ENCODE data around the gene IRAK1BP1. TPM values are rescaled to one million over a fixed set of nuclear protein-coding genes. Genes with fewer than 3 reads are reported as not detected.

IRAK1BP1 gene
- total RNA-seq (2021) (4.3 TPM in 2 replicates), Bru-seq, nascent RNA (percentile 50 among the genes with signal in this experiment), BruChase-seq, experiment 1, labeled RNA remaining after a 2-hour chase (percentile 50 among the genes with signal in this experiment), BruChase-seq, experiment 2, labeled RNA remaining after a 6-hour chase (percentile 37 among the genes with signal in this experiment)
- long read RNA-seq, full-length matches to known transcripts, result 4 of 16 reads
- long read RNA-seq, partial matches to known transcripts, result 1 of 16 reads
- long read RNA-seq, other reads (novel, unspliced or antisense), result 11 of 16 reads

- peak within 1 kb of the TSS; percentile 87 for H3K4me2 ChIP-seq
- no peak for TF ChIP-seq EZH2 (IDR thresholded peaks at IDR 0.05; ENCODE audit: low read depth)
- no peak for TF ChIP-seq CTCF (conservative IDR thresholded peaks at IDR 0.05)
- H3K27me3 ChIP-seq (ENCODE audit: insufficient read depth, low read depth), result no peaks in the 10 kb centered on the region
- ChIA-PET CTCF (interaction anchor here (0.6 kb wide), 1 partner anchor 208 kb away, joined by 7 read pairs; no protein-coding TSS in a partner anchor), POLR2A (ENCODE audit: unreplicated experiment) (no interaction called here)
- peak within 1 kb of the TSS; percentile 97 for H2AFZ ChIP-seq
- intact Hi-C loops (cut with micrococcal nuclease; ENCODE audit: unreplicated experiment), result no loop called here
- peaks cover 6% of the 10 kb centered on the region; the same call in 1 of the 2 replicates for H3K4me1 ChIP-seq (replicated peaks; ENCODE audit: insufficient read depth)
- H4K20me1 ChIP-seq (ENCODE audit: insufficient read depth), result no peaks in the 10 kb centered on the region
- H3F3A ChIP-seq (ENCODE audit: insufficient read depth, low read depth), result no peaks in the 10 kb centered on the region
- H3K4me3 ChIP-seq, result peak within 1 kb of the TSS; percentile 90
- peak within 1 kb of the TSS; percentile 24 for H3K27ac ChIP-seq
- H3K36me3 ChIP-seq (ENCODE audit: low read depth), result no peaks in the 10 kb centered on the region
- H3K9me3 ChIP-seq (ENCODE audit: insufficient read depth, low read depth), result no peaks in the 10 kb centered on the region
- DNase-seq, result peak; percentile 60 to 75
- BruUV-seq (replicated peaks), result no TSS peak
- no peaks in the 10 kb centered on the region for H3K9me2 ChIP-seq (ENCODE audit: insufficient read depth)
- peaks cover 5% of the 10 kb centered on the region; the same call in 1 of the 2 replicates for H3K79me2 ChIP-seq (ENCODE audit: low read depth)
These were observed at the start of gene IRAK1BP1 for GRCh38 chr6:78867370-78868040. Gene IRAK1BP1 (plus strand): TSS chr6:78867551. CDS start chr6:78867577, 26 bp downstream.

GRCh38 chr6:78824045-78824444 is 43.3 kb upstream of the IRAK1BP1 start:
- no peaks in the 10 kb centered on the region for H3K79me2 ChIP-seq (ENCODE audit: low read depth)
- no peak overlapping the region for H3K4me2 ChIP-seq
- no peaks in the 10 kb centered on the region for H3K9me2 ChIP-seq (ENCODE audit: insufficient read depth)
- TF ChIP-seq CTCF (conservative IDR thresholded peaks at IDR 0.05) (no peak), EZH2 (IDR thresholded peaks at IDR 0.05; ENCODE audit: low read depth) (no peak)
- ChIA-PET POLR2A (ENCODE audit: unreplicated experiment) (interaction anchor here (0.6 kb wide), 1 partner anchor 552 kb away, joined by 3 read pairs; no protein-coding TSS in a partner anchor), CTCF (no interaction called here)
- no peak overlapping the region for H2AFZ ChIP-seq
- H4K20me1 ChIP-seq (ENCODE audit: insufficient read depth), result no peaks in the 10 kb centered on the region
- no peaks in the 10 kb centered on the region for H3K4me1 ChIP-seq (replicated peaks; ENCODE audit: insufficient read depth)
- H3K27ac ChIP-seq, result no peak overlapping the region
- H3F3A ChIP-seq (ENCODE audit: insufficient read depth, low read depth), result no peaks in the 10 kb centered on the region
- H3K9me3 ChIP-seq (ENCODE audit: insufficient read depth, low read depth), result no peaks in the 10 kb centered on the region
- intact Hi-C loops (cut with micrococcal nuclease; ENCODE audit: unreplicated experiment), result no loop called here
- no peaks in the 10 kb centered on the region for H3K27me3 ChIP-seq (ENCODE audit: insufficient read depth, low read depth)
- H3K36me3 ChIP-seq (ENCODE audit: low read depth), result no peaks in the 10 kb centered on the region
- DNase-seq, result no peak
- BruUV-seq (replicated peaks), result no TSS peak
- H3K4me3 ChIP-seq, result no peak overlapping the region

DNA sequence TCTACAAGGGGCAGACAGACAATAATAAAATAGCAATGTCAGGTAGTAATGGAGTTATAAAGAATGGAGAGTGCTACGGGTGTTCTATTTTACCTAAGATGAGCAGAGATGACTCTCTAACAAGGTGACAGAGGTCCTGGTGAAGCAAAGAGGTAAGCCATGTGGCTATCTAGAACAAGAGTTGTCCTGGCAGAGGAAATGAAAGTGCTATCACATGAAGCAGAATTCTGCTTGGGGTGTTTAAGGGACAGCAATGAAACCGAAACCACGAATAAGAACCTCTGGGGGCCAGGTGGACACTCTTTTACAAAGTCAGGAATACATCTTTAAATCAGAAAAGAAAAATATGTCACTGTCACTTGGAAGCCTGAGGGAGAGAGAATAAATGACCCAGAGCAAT is 37.9 kb upstream of the IRAK1BP1 start:
- Histone ChIP-seq H2AFZ (no peak overlapping the region), H3K27me3 (ENCODE audit: insufficient read depth, low read depth) (no peaks in the 10 kb centered on the region), H3F3A (ENCODE audit: insufficient read depth, low read depth) (no peaks in the 10 kb centered on the region), H3K9me2 (ENCODE audit: insufficient read depth) (no peaks in the 10 kb centered on the region), H3K4me3 (no peak overlapping the region), H3K79me2 (ENCODE audit: low read depth) (no peaks in the 10 kb centered on the region), H3K36me3 (ENCODE audit: low read depth) (no peaks in the 10 kb centered on the region), H3K4me2 (no peak overlapping the region), H3K9me3 (ENCODE audit: insufficient read depth, low read depth) (no peaks in the 10 kb centered on the region), H3K4me1 (replicated peaks; ENCODE audit: insufficient read depth) (no peaks in the 10 kb centered on the region), H4K20me1 (ENCODE audit: insufficient read depth) (no peaks in the 10 kb centered on the region), H3K27ac (no peak overlapping the region)
- TF ChIP-seq CTCF (conservative IDR thresholded peaks at IDR 0.05), result no peak
- POLR2A ChIA-PET (ENCODE audit: unreplicated experiment), result no interaction called here
- BruUV-seq (replicated peaks), result no TSS peak
- CTCF ChIA-PET, result no interaction called here
- no peak for DNase-seq
- intact Hi-C loops (cut with micrococcal nuclease; ENCODE audit: unreplicated experiment), result no loop called here

Data from PC-9 (cell line).